Subcutaneous adipose tissue (tissue), 4 donors: ENCODE results near the gene WDR27. TPM values are rescaled to one million over a fixed set of nuclear protein-coding genes. Genes with fewer than 3 reads are reported as not detected.

Experiments used
- CTCF ChIP-seq: fragments of 450-650 bp; IDR thresholded peaks from one replicate; pipeline ENCODE4 v1.5.1; 2016; ENCODE audit warnings: low read depth, mild to moderate bottlenecking, control low read depth, antibody characterized with exemption, moderate library complexity
- total RNA-seq, 4 donors: library from RNA; depleted of rRNA; stranded (reverse); fragments of >200 nt; gene quantifications; one replicate each; pipeline ENCODE4 v1.1.0, GENCODE V29; 2016

Gene WDR27
- total RNA-seq, 4 donors from 2014 or later: 26.0 to 36.4 (median 31.3) TPM

GRCh38 chr6:169722362-169723199 is 20.8 kb upstream of the WDR27 start:
- TF ChIP-seq CTCF: no peak

- no peak for TF ChIP-seq CTCF
Measured at GRCh38 chr6:169720207-169720855, 18.5 kb upstream of the WDR27 start.

- TF ChIP-seq CTCF: no peak
Measured at GRCh38 chr6:169719117-169719516, 17.3 kb upstream of the WDR27 start.

GRCh38 chr6:169714595-169714994 is 12.8 kb upstream of the WDR27 start:
- no peak for TF ChIP-seq CTCF

GRCh38 chr6:169714178-169714577 is 12.3 kb upstream of the WDR27 start:
- no peak for TF ChIP-seq CTCF

- TF ChIP-seq CTCF: no peak
Measured at GRCh38 chr6:169710009-169710408, 8.2 kb upstream of the WDR27 start.

GRCh38 chr6:169709293-169709692 is 7.5 kb upstream of the WDR27 start:
- TF ChIP-seq CTCF: no peak
